ENCODE data around the gene WAC.

WAC gene

GRCh38 chr10:28669227-28670173, 136.6 kb downstream of the WAC start:
- no peak for DNase-seq

All from AML-193 (cell line).